Subcutaneous adipose tissue (tissue), 4 donors: ENCODE data around the gene L1CAM. TPM values are rescaled to one million over a fixed set of nuclear protein-coding genes. Genes with fewer than 3 reads are reported as not detected.

Source experiments
- total RNA-seq, 4 donors: library from RNA; depleted of rRNA; stranded (reverse); fragments of >200 nt; gene quantifications; one replicate each; pipeline ENCODE4 v1.1.0, GENCODE V29; 2016
- TF ChIP-seq, protein P1 (sequence below): fragments of 450-650 bp; IDR thresholded peaks from one replicate; pipeline ENCODE4 v1.5.1; 2016; ENCODE audit warnings: low read depth, mild to moderate bottlenecking, control low read depth, antibody characterized with exemption, moderate library complexity

The L1CAM gene
- total RNA-seq, 4 donors from 2014 or later: 0.68 to 1.5 (median 0.95) TPM

DNA sequence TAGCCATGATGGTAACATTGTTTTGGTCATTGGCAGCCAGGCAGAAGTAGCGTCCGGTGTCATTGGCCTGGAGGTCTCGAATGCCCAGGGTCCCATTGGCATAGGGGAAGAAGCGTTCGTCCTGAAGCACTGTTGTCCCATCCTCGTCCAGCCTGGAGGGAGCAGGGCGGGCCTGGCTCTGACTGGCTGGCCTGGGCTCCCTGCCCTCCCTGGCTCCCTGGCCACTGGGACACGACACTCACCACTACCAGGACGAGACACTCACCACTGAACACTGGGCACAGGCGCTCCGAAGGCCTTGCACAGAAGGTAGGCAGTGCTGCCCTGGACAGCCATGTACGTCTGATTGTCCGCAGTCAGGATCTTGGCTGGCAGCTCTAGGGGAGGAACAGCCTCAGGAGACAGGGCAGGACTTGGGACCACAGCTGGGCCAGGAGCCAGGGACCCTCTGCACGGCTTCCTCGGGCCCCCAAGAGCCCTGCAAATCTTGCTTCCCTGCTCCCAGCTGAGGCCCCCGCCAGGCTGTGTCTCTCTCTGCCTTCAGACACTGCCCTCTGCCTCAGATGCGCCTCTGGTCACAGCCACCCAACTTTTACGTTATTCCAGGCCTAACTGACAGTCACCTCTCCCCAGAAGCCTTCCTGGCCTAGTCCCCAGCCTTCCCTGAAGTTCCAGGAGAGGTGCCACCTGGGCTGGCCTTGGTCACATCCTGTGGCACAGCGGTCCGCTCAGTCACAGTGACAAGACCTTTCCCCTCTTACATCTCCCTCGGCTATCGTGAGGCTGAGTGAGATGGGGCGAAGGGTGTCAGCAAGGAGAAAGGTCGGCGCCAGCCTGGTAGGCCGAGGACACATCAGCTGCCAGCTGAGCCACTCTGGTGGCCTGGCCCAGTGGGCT, 17.1 kb downstream of the L1CAM start:
- TF ChIP-seq, protein P1, sequence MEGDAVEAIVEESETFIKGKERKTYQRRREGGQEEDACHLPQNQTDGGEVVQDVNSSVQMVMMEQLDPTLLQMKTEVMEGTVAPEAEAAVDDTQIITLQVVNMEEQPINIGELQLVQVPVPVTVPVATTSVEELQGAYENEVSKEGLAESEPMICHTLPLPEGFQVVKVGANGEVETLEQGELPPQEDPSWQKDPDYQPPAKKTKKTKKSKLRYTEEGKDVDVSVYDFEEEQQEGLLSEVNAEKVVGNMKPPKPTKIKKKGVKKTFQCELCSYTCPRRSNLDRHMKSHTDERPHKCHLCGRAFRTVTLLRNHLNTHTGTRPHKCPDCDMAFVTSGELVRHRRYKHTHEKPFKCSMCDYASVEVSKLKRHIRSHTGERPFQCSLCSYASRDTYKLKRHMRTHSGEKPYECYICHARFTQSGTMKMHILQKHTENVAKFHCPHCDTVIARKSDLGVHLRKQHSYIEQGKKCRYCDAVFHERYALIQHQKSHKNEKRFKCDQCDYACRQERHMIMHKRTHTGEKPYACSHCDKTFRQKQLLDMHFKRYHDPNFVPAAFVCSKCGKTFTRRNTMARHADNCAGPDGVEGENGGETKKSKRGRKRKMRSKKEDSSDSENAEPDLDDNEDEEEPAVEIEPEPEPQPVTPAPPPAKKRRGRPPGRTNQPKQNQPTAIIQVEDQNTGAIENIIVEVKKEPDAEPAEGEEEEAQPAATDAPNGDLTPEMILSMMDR: no peak

DNA sequence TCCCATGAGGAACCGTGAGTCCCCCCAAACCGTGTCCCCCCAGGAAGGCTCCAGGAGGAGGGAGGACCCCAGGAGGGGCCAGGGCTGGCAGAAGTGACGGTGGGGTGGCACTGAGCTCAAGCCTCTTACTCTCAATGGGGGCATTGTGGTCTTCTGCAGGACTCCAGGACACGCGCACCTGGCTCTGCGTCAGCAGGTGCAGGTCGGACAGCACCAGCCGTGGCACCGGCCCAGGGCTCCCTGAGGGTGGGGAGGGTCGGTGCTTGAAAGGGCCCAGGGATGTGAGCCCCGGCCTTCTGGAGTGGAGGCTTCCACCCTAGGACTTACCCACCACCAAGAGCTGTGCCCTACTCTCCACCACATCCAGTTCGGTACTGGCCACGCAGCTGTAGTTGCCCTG, 18.3 kb downstream of the L1CAM start:
- TF ChIP-seq, protein P1: no peak

GRCh38 chrX:153867139-153867538, 18.8 kb downstream of the L1CAM start:
- TF ChIP-seq, protein P1: no peak

GRCh38 chrX:153866302-153867019, 19.5 kb downstream of the L1CAM start:
- TF ChIP-seq, protein P1: no peak

DNA sequence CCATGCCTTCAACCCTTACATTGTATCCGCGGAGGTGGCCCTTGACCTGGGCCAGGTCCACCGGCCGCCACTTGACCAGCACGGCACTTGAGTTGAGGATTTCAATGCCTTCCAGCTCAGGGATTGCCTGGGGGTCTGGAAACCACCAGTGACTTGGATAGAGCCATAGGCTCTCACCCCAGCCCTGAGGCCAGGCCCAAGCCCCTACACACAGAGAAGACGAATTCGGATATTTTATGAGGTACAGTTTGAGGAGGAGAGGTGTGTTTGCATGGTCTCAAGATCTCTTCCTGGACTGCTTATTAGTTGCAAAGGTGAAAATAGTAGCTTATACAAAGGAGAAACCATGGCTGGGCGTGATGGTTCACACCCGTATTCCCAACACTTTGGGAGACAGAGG, 20.3 kb downstream of the L1CAM start:
- TF ChIP-seq, protein P1: no peak

DNA sequence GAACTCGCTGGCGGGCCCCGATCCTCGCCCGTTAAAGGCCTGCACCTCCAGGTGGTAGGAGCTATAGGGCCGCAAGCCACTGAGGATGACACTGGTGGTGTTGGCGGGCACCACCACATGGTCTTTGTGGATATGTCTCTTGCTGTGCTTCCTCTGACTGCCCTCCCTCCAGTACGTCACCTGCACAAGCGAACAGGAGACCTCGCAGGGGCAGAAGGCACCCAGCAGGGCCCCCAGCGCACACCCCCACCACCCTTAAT, 20.7 kb downstream of the L1CAM start:
- TF ChIP-seq, protein P1: no peak

- TF ChIP-seq, protein P1: no peak
Measured at GRCh38 chrX:153864561-153865320, 21.2 kb downstream of the L1CAM start.
